RWPE2 (cell line): ENCODE results near the gene ASB10.

Source experiments
- ATAC-seq: fragments of 200-7000 bp; cut with Tn5 transposase; 3 replicates; pipeline ENCODE4 v1.9.1; 2021; ENCODE audit warnings: low read depth
- DNase-seq: peaks from one replicate; pipeline ENCODE4 v3.0.0-alpha.2; 2020; ENCODE audit warnings: low spot score
- H3K27ac ChIP-seq: fragments of 450-650 bp; 2 replicates; pipeline ENCODE4 v1.5.1; 2017; ENCODE audit warnings: mild to moderate bottlenecking; ENCODE audit not compliant: poor library complexity, severe bottlenecking
- H3K27me3 ChIP-seq: fragments of 250-450 bp; sonication (Bioruptor Pico); 2 replicates; pipeline ENCODE4 v1.5.1; 2021; ENCODE audit warnings: mild to moderate bottlenecking, moderate library complexity; ENCODE audit not compliant: insufficient read depth, poor library complexity, severe bottlenecking
- H3K36me3 ChIP-seq: fragments of 250-450 bp; sonication (Bioruptor Pico); 2 replicates; pipeline ENCODE4 v1.5.1; 2020; ENCODE audit warnings: low read depth, mild to moderate bottlenecking, moderate library complexity
- H3K4me1 ChIP-seq: fragments of 250-450 bp; sonication (Bioruptor Pico); 2 replicates; pipeline ENCODE4 v1.5.1; 2021; ENCODE audit warnings: mild to moderate bottlenecking, moderate library complexity; ENCODE audit not compliant: insufficient read depth, poor library complexity, severe bottlenecking
- H3K4me3 ChIP-seq: fragments of 250-450 bp; sonication (Bioruptor Pico); 2 replicates; pipeline ENCODE4 v1.5.1; 2021; ENCODE audit warnings: mild to moderate bottlenecking, moderate library complexity; ENCODE audit not compliant: severe bottlenecking
- H3K9me3 ChIP-seq: fragments of 250-450 bp; sonication (Bioruptor Pico); 2 replicates; pipeline ENCODE4 v1.5.1; 2021; ENCODE audit warnings: mild to moderate bottlenecking, moderate library complexity; ENCODE audit not compliant: severe bottlenecking
- TF ChIP-seq, protein P1 (sequence below): fragments of 450-650 bp; IDR thresholded peaks from one replicate; pipeline ENCODE4 v1.5.1; 2017; ENCODE audit warnings: mild to moderate bottlenecking, moderate library complexity; ENCODE audit not compliant: poor library complexity, severe bottlenecking

ASB10 gene

GRCh38 chr7:151192002-151192539 is 5.0 kb upstream of the ASB10 start:
- DNase-seq (no peak), ATAC-seq (no peak)
- Histone ChIP-seq H3K4me3 (no peak overlapping the region), H3K9me3 (no peaks in the 10 kb centered on the region), H3K27ac (no peak overlapping the region), H3K36me3 (no peaks in the 10 kb centered on the region), H3K4me1 (no peaks in the 10 kb centered on the region), H3K27me3 (peaks cover 25% of the 10 kb centered on the region)
- TF ChIP-seq, protein P1, sequence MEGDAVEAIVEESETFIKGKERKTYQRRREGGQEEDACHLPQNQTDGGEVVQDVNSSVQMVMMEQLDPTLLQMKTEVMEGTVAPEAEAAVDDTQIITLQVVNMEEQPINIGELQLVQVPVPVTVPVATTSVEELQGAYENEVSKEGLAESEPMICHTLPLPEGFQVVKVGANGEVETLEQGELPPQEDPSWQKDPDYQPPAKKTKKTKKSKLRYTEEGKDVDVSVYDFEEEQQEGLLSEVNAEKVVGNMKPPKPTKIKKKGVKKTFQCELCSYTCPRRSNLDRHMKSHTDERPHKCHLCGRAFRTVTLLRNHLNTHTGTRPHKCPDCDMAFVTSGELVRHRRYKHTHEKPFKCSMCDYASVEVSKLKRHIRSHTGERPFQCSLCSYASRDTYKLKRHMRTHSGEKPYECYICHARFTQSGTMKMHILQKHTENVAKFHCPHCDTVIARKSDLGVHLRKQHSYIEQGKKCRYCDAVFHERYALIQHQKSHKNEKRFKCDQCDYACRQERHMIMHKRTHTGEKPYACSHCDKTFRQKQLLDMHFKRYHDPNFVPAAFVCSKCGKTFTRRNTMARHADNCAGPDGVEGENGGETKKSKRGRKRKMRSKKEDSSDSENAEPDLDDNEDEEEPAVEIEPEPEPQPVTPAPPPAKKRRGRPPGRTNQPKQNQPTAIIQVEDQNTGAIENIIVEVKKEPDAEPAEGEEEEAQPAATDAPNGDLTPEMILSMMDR = no peak

- Histone ChIP-seq H3K9me3 (no peaks in the 10 kb centered on the region), H3K27ac (no peak overlapping the region), H3K4me1 (no peaks in the 10 kb centered on the region), H3K4me3 (no peak overlapping the region), H3K27me3 (peaks cover 21% of the 10 kb centered on the region), H3K36me3 (no peaks in the 10 kb centered on the region)
- TF ChIP-seq, protein P1 = no peak
- no peak for DNase-seq
- no peak for ATAC-seq
Measured at GRCh38 chr7:151191544-151191943, 4.5 kb upstream of the ASB10 start.

DNA sequence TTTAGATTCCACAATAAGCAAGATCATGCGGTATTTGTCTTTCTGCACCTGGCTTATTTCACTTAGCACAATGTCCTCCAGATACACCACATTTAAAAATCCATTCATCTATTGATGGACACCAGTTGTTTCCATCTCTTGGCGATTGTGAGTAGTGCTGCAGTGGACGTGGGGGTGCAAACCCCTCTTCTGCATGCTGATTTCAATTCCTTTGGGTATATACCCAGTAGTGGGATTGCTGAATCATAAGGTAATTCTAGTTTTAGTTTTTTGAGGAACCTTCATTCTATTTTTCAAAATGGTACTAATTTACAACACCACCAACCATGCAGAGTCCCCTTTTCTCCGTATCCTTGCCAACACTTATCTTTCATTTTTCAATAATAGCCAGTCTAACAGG is 2.0 kb upstream of the ASB10 start:
- H3K27ac ChIP-seq = no peak overlapping the region
- no peaks in the 10 kb centered on the region for H3K9me3 ChIP-seq
- no peak for DNase-seq
- peaks cover 15% of the 10 kb centered on the region for H3K27me3 ChIP-seq
- H3K4me1 ChIP-seq = no peaks in the 10 kb centered on the region
- H3K4me3 ChIP-seq = no peak overlapping the region
- no peak for ATAC-seq
- TF ChIP-seq, protein P1 = no peak
- no peaks in the 10 kb centered on the region for H3K36me3 ChIP-seq

- Histone ChIP-seq H3K36me3 (no peaks in the 10 kb centered on the region), H3K4me3 (no peak overlapping the region), H3K4me1 (no peaks in the 10 kb centered on the region), H3K9me3 (no peaks in the 10 kb centered on the region), H3K27me3 (peaks cover 15% of the 10 kb centered on the region), H3K27ac (no peak overlapping the region)
- TF ChIP-seq, protein P1 = no peak
- DNase-seq (no peak), ATAC-seq (no peak)
Measured at GRCh38 chr7:151188252-151188542, 1.1 kb upstream of the ASB10 start.

GRCh38 chr7:151187409-151188251 is 580 bp upstream of the ASB10 start:
- TF ChIP-seq, protein P1 = no peak
- no peaks in the 10 kb centered on the region for H3K4me1 ChIP-seq
- ATAC-seq (no peak; the same call in 2 of the 3 replicates), DNase-seq (no peak)
- no peak overlapping the region for H3K4me3 ChIP-seq
- peaks cover 15% of the 10 kb centered on the region for H3K27me3 ChIP-seq
- H3K36me3 ChIP-seq = no peaks in the 10 kb centered on the region
- H3K9me3 ChIP-seq = no peaks in the 10 kb centered on the region
- no peak overlapping the region for H3K27ac ChIP-seq
